ENCODE measurements around the gene LRP1B. TPM values are rescaled to one million over a fixed set of nuclear protein-coding genes. Genes with fewer than 3 reads are reported as not detected.

The LRP1B gene
- total RNA-seq, 4 donors from 2014 or later, result 1.2 to 3.3 (median 2.6) TPM

GRCh38 chr2:141259683-141260082, 871.1 kb downstream of the LRP1B start:
- Histone ChIP-seq H3K9me3 (no peaks in the 10 kb centered on the region), H3K27me3 (no peaks in the 10 kb centered on the region), H3K36me3 (no peaks in the 10 kb centered on the region), H3K27ac (no peak overlapping the region), H3K4me3 (no peak overlapping the region), H3K4me1 (no peaks in the 10 kb centered on the region)
- no peak for DNase-seq (ENCODE audit: low spot score in 2 of 2)
- WGBS, 2 donors, result 87 to 91% methylated on average over 3 of the region's 3 CpGs
- TF ChIP-seq POLR2A (IDR thresholded peaks at IDR 0.05) (no peak), EP300 (IDR thresholded peaks at IDR 0.05) (no peak), CTCF (IDR thresholded peaks at IDR 0.05) (no peak)

GRCh38 chr2:141242008-141242407, 888.8 kb downstream of the LRP1B start:
- Histone ChIP-seq H3K27me3 (no peaks in the 10 kb centered on the region), H3K27ac (no peak overlapping the region), H3K9me3 (no peaks in the 10 kb centered on the region), H3K36me3 (no peaks in the 10 kb centered on the region), H3K4me3 (no peak overlapping the region), H3K4me1 (no peaks in the 10 kb centered on the region)
- WGBS, 2 donors, result 55 to 74% methylated on average over 1 of the region's 1 CpG
- no peak for DNase-seq (ENCODE audit: low spot score in 2 of 2)
- TF ChIP-seq CTCF (IDR thresholded peaks at IDR 0.05) (no peak), EP300 (IDR thresholded peaks at IDR 0.05) (no peak), POLR2A (IDR thresholded peaks at IDR 0.05) (no peak)

- Histone ChIP-seq H3K4me1 (no peaks in the 10 kb centered on the region), H3K27ac (no peak overlapping the region), H3K36me3 (no peaks in the 10 kb centered on the region), H3K4me3 (no peak overlapping the region), H3K27me3 (no peaks in the 10 kb centered on the region), H3K9me3 (peaks cover 0 to 8% (median 2%) of the 10 kb centered on the region in 4 donors)
- TF ChIP-seq CTCF (IDR thresholded peaks at IDR 0.05) (no peak), POLR2A (IDR thresholded peaks at IDR 0.05) (no peak), EP300 (IDR thresholded peaks at IDR 0.05) (no peak)
- no peak for DNase-seq (ENCODE audit: low spot score in 2 of 2)
- 68 to 93% methylated on average over 1 of the region's 1 CpG for WGBS, 2 donors
These were observed 904.3 kb downstream of the LRP1B start for GRCh38 chr2:141226560-141226959.

GRCh38 chr2:141207036-141207385, 923.8 kb downstream of the LRP1B start:
- Histone ChIP-seq H3K27ac (no peak overlapping the region), H3K4me1 (no peaks in the 10 kb centered on the region), H3K27me3 (no peaks in the 10 kb centered on the region), H3K36me3 (no peaks in the 10 kb centered on the region), H3K4me3 (no peak overlapping the region), H3K9me3 (no peaks in the 10 kb centered on the region)
- DNase-seq (ENCODE audit: low spot score in 2 of 2), result no peak
- no peak for TF ChIP-seq POLR2A (IDR thresholded peaks at IDR 0.05)
- no peak for TF ChIP-seq EP300 (IDR thresholded peaks at IDR 0.05)
- 80 to 88% methylated on average over 2 of the region's 2 CpGs for WGBS, 2 donors

- no peaks in the 10 kb centered on the region for H3K36me3 ChIP-seq
- H3K4me1 ChIP-seq, result no peaks in the 10 kb centered on the region
- H3K9me3 ChIP-seq, result no peaks in the 10 kb centered on the region
- WGBS, 2 donors, result 68 to 69% methylated on average over 6 of the region's 6 CpGs
- H3K4me3 ChIP-seq, result no peak overlapping the region
- DNase-seq (ENCODE audit: low spot score in 2 of 2), result no peak
- H3K27me3 ChIP-seq, result no peaks in the 10 kb centered on the region
- H3K27ac ChIP-seq, result no peak overlapping the region
- TF ChIP-seq EP300 (IDR thresholded peaks at IDR 0.05) (no peak), POLR2A (IDR thresholded peaks at IDR 0.05) (no peak), CTCF (IDR thresholded peaks at IDR 0.05) (no peak)
These were observed 929.7 kb downstream of the LRP1B start for GRCh38 chr2:141201016-141201565.

- Histone ChIP-seq H3K9me3 (no peaks in the 10 kb centered on the region), H3K4me1 (no peaks in the 10 kb centered on the region), H3K36me3 (no peaks in the 10 kb centered on the region), H3K27me3 (no peaks in the 10 kb centered on the region), H3K27ac (no peak overlapping the region), H3K4me3 (no peak overlapping the region)
- 62 to 91% methylated on average over 1 of the region's 1 CpG for WGBS, 2 donors
- TF ChIP-seq CTCF (IDR thresholded peaks at IDR 0.05) (no peak), POLR2A (IDR thresholded peaks at IDR 0.05) (no peak)
- no peak for DNase-seq (ENCODE audit: low spot score in 2 of 2)
These were observed 930.6 kb downstream of the LRP1B start for GRCh38 chr2:141200191-141200590.

All from tibial nerve (tissue), 4 donors.